Measurements from ENCODE around the gene TSKU.

Gene TSKU

GRCh38 chr11:76747153-76747914, 35.8 kb upstream of the TSKU start:
- no peak for DNase-seq (ENCODE audit: low spot score)
- TF ChIP-seq, protein P1, sequence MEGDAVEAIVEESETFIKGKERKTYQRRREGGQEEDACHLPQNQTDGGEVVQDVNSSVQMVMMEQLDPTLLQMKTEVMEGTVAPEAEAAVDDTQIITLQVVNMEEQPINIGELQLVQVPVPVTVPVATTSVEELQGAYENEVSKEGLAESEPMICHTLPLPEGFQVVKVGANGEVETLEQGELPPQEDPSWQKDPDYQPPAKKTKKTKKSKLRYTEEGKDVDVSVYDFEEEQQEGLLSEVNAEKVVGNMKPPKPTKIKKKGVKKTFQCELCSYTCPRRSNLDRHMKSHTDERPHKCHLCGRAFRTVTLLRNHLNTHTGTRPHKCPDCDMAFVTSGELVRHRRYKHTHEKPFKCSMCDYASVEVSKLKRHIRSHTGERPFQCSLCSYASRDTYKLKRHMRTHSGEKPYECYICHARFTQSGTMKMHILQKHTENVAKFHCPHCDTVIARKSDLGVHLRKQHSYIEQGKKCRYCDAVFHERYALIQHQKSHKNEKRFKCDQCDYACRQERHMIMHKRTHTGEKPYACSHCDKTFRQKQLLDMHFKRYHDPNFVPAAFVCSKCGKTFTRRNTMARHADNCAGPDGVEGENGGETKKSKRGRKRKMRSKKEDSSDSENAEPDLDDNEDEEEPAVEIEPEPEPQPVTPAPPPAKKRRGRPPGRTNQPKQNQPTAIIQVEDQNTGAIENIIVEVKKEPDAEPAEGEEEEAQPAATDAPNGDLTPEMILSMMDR (IDR thresholded peaks at IDR 0.05; ENCODE audit: extremely low read depth, missing control alignments), result no peak

DNA sequence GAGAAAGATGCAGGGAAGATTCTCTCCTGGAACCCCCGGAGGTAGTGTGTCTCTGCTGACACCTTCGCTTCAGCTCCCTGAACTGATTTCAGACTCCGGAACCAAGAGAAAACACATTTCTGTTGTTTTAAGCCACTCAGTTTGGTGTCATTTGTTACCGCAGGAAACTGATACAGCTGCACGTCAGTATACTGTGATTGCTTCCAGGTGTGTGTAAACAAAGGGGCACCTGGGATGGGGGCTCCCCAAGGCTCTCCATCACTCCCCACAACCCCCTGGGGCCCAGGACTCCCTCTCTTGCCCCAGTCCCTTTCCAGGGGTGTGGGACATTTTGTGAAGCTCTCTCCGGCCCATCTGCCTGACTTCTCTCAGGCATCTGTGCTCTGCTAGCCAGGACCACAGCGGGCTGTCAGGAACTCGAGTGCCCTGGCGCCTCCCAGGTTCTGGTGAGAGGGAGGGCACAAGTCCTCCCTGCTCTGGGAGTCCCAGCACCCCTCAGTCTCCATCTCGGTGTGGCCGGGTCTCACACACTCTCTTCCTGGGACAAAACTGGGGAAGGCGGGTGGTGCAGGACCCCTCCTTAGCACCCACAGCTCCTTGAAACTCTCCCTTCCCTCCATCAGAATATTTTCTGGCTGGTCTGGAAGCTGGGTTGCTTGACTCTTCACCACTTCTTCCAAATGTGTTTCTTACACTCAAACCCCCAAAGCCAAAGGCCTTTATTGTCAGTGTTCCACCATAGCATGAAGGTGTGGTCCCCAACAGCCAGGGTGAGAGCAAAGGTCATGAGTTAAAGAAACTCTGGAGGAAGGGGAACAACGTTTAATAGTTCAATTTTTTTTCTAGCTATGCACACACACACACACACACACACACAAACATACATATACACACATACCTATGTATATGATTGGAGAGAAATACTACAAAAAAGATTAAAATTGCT, 35.0 kb upstream of the TSKU start:
- TF ChIP-seq, protein P1 (IDR thresholded peaks at IDR 0.05; ENCODE audit: extremely low read depth, missing control alignments), result no peak
- no peak for DNase-seq (ENCODE audit: low spot score)

GRCh38 chr11:76748948-76749347, 34.2 kb upstream of the TSKU start:
- TF ChIP-seq, protein P1 (IDR thresholded peaks at IDR 0.05; ENCODE audit: extremely low read depth, missing control alignments), result no peak
- DNase-seq (ENCODE audit: low spot score), result no peak

GRCh38 chr11:76750067-76750466, 33.1 kb upstream of the TSKU start:
- TF ChIP-seq, protein P1 (IDR thresholded peaks at IDR 0.05; ENCODE audit: extremely low read depth, missing control alignments), result no peak

GRCh38 chr11:76750746-76751145, 32.4 kb upstream of the TSKU start:
- DNase-seq (ENCODE audit: low spot score), result no peak
- TF ChIP-seq, protein P1 (IDR thresholded peaks at IDR 0.05; ENCODE audit: extremely low read depth, missing control alignments), result no peak

More at GRCh38 chr11:76750067-76750466, 33.1 kb upstream of the TSKU start:
- DNase-seq (ENCODE audit: low spot score), result no peak

DNA sequence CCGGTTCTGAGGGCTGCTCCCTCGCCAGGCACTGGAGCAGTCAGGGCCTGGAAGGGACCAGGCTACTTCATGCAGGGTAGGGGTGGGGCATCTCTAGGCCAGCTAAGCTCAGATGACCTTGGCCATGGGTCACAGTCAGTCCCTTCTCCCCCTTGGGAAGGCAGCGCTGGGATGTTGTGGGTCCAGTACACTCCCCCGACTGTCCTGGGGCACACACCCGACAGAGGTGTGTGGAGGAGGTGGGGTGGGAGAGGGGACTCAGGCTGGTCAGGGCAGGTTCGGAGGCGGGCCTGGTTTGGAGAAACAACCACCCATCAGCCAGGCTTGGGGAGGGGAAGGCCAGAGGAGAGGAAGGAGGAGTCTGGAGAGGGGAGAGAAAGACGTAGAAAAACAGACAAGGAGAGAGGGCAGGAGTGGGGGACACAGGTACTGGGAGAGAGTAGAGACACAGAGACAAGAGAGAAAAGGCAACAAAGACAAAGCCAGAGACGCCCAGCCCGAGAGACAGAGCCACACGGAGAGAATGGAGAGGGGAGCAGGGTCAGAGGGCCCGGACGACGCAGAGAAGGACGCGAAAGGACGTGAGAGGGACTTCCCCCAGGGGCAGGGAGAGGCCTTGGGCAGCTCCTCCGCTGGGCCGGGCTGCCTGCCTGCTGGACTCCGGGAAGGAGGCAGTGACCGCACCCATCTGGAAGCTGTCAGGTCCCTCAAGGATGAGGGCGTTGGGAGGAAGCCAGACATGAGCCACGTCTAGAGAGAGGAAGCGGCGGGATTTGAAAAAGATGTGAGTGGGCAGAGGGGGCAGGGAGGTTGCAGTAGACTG, 30.6 kb upstream of the TSKU start:
- DNase-seq (ENCODE audit: low spot score), result no peak
- TF ChIP-seq, protein P1 (IDR thresholded peaks at IDR 0.05; ENCODE audit: extremely low read depth, missing control alignments), result no peak

Data from GM20000 (cell line).